GM10847 (cell line): Measurements from ENCODE around the gene PRKCA.

Source experiments
- POLR2A ChIP-seq: IDR thresholded peaks from 2 replicates; pipeline ENCODE4 v1.6.1; 2011; ENCODE audit not compliant: insufficient read length; ENCODE audit errors: extremely low read depth

Gene PRKCA

DNA sequence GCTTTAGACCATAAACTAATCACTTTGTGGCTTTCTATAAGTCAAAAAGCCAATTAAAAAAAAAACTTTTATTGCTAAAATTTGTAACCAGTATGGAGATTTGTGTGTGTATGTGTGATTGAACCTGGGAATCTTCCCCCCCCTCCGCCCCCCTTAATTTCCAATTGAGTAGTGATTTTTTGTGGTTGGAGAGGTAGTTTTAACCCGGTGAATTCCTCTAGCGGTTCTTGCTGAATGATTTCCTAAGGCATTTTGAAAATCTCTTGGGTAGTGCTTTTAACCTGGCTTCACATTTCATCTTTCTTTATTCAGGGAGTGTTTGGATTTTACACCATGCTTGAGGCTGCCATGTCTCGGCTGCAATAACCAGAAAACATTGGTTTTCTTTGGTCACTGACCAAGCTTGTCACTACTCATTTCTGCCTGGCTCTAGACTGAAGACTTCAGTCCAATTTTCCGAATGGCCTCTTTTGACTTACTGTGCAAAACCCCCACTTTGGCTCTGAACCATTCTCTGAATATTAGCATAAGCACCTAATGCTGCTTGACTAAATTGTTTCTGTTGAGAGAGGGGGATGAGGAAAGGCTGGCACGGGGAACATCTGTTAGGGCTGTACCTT lies 35.6 kb downstream of the PRKCA start:
- no peak for TF ChIP-seq POLR2A

DNA sequence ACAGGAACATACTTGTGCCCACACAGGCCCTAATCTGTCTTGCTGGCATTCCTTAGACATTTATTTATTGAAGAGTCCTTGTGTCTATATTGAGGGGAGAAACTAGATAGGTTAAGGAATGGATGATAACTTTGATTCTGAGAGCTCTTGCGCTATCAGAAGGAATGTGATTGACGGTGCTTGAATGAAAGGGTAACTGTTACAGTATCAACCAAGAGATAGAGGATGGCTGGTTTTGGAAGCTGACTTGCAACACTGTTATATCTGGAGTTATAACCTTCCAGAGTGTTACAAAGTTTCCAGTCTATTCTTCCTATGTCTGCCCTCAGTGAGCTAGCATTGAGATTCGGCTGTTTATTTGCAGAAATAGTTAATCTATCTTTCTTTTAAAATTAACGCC lies 36.5 kb downstream of the PRKCA start:
- no peak for TF ChIP-seq POLR2A

DNA sequence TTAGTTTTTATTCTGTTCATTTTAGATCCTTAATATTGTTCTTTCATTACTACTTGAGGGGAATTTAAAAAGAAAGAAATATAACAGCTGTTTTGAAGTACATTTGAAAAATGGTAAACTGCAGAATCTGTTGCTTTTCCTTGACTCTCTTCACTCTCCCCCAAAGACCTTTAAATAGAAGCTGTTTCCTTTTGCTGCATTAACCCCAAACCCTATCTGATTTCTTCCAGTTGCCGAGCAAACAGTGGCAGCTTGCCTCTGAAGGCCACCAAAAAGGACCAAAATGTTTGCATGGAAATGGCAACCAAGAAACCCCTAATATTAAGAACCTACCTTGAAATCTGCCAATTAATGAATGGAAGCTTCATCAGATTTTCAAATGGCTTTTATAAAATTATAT lies 37.1 kb downstream of the PRKCA start:
- TF ChIP-seq POLR2A: no peak

DNA sequence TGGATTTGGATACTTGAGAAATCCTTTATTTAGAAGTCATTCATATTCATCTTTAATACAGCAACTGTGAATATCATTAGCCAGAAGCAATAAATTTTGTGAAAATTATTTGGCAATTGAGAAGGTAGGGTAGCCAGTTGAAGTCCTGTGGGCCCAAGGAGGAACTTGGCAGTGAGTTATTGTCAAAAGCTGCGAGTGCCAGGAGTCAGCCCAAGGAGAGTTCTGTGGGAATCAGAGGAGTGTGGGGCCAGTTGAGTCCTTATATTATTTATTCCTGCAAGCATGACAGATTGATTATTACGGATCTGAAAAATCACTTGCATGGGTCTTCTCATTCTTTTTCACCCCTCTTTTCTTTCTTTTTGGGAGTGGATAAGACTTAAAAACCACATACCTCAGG lies 38.3 kb downstream of the PRKCA start:
- no peak for TF ChIP-seq POLR2A

DNA sequence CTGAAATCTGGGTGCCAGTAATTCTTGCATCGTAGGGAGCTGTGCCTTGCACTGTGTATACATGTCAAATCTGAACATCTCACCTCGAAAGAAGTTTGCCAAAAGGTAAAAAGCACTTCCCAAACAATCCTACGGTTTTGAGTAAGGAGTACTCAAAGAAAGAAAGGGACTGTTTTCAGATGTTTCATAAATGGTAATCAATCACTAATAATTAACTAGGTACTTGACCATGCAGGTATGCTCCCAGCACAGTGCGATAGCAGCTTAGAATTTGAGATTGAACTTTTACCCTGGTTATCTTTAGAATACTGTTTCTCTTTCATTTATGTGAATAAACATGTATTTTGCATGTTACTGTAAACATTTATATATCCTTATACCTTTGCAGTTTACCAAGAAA lies 39.0 kb downstream of the PRKCA start:
- TF ChIP-seq POLR2A: no peak

DNA sequence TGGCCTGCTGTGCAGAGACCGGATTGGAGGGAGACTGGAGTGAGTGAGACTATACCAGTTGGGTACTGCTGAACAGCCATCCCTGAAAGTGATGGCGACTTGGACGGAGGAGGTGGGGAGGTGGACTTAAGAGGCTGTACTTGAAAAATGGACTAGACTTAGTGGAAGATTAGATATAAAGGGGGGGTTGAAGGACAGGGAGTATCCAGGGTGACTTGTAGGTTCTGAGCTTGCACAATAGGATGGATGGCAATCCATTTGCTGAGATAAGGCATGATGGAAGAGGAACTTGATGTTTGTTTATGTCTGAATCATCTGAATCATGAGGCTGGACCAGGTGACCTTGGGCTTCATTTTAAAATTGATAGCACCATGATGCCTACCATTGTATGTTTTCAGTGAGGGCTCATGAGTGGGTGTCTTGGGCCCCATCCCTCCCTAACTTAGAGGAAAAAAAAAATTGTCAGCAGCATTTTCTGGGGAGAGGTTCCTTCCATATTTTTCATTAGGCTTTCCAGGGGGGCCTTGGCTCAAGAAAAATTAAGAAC lies 41.2 kb downstream of the PRKCA start:
- no peak for TF ChIP-seq POLR2A

DNA sequence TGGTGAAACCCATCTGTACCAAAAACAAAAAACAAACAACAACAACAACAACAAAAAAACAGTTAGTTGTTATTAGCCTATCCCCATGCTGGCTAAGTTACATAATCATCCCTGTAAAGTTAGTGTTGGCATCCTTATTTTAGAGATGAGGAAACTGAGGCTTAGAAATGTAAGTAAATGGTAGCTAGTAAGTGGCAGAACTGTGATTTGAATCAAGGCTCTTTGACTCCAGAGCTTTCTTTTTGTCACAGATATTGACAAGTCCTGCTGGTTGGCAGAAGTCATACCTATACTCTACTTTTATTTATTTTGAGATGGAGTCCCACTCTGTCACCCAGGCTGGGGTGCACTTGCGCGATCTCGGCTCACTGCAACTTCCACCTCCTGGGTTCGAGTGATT lies 42.1 kb downstream of the PRKCA start:
- no peak for TF ChIP-seq POLR2A

DNA sequence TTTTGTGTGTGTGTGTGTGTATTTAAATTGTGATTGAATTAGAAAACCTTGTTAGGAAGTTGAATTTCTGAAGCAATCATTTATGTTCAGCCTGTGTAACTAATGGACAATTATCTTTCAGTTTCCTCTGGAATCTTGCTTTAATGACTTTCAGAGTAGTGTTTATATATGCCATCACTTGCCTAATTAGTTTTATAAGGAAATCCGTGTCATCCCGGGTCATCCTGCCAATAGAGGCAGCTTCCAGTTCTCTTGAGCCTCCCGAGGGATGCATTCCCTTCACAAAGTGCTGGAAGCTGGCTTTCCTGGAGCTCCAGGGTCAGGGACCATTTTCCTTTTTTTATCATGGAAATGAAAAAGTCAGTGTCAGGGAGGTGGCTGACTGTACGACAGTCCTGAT lies 42.9 kb downstream of the PRKCA start:
- TF ChIP-seq POLR2A: no peak

DNA sequence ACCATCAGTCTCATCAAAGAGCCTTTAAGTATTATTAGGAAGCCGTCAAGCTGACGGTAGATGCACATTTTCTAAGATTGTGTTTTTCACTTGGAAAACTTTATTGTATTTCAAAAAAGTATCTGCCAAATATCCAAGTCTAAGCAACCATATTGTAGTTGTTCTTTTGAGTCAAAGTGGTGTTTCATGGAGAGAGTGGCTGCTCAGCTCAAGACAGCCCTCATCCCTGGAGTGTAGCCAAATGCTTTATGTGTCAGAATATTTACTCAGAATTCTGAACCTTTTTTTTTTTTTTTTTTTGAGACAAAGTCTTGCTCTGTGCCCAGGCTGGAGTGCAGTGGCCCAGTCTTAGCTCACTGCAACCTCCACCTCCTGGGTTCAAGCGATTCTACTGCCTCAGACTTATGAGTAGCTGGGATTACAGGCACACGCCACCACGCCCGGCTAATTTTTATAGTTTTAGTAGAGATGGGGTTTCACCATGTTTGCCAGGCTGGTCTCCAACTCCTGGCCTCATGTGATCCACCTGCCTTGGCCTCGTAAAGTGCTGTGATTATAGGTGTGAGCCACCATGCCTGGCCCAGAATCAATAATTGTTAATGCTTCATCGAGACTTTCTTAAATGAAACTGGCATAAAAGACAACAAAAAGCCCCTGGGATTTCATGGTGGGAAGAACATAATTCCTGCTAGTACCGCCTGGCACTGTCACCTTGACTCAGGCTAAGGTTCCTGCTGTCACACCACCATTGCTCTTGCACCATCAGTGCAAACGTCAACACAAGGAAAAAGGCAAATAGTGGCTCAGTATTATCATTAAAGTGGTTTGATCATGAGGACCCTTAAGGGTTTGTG lies 45.5 kb downstream of the PRKCA start:
- TF ChIP-seq POLR2A: no peak

DNA sequence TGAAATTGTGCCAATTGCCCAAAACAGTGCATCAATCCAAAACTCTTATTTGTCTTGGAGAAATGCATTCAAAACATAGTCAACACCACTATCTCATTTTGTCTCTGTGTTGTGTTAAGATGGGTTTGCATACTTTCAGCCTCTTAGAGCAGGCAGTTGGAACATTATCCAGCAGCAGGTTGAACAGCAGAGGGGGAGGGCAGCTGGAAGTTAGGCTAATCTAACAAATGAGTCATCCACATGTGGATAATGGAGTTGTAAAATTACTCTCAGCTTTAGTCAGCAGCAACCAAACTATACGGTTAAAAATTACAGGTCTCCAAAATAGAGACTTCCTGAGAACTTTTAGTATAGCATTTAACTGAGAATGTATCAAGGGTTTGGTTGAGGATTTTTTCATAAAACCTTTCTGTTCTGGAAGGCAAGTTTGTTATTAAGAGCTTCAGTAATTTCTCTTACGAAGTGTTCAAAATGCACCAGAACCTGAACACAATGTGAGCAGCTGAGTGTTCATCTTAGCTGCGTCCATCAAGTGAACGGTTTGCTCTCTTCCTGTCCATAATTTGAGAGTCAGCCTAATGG lies 46.3 kb downstream of the PRKCA start:
- no peak for TF ChIP-seq POLR2A

DNA sequence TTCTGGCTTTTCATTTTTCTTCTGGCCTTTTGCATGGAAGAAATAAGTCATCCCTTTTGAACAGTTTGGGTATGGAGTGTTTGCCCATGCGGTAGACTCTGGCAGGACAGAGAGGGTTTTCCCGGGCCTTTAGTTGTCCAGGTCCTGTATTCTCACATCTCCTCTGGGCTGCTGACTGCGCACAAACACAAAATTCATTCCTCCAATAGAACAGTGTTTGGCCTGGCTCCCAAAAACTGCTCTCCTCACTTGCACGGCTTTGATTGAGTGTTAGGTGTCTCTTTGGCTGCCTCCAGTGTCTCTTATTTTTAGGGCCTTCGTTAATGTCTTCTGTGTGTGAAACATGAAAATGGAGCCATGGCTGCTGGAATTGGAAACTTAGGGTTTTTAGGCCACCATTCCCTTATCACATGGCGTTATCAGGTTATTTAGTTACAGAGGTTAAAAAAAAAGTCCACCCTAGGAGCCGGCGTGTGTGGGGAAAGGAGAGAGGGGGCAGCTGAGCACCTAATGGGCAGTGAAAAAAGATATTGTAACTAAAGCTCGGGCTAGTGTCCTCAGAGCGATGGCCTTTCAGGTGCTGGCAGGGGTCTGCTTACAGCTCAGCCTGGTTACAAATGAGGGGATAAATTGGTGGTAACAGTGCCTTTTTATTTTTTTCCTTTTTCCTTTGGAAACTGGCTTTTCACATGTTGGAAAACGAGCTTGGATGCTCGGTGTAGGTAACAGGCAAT lies 47.3 kb downstream of the PRKCA start:
- TF ChIP-seq POLR2A: no peak

DNA sequence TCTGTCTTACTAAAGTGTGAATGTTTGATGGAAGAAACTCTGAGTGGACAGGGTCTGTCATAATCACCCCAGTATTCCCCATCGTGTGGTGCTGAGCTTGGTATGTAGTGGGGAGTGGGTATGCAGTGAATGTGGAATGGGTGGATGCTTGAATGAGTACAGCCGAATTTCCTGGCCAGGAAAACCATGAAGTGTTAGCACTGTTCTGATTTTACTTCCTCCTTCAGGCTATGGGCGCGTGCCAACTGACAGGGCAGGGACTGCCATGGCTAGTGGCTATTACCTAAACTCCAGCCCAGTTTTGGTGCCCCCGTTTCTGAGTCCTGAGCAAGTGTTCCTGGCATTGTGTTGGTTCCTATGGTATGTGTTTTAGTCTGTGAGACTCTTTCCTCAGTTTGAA lies 48.6 kb downstream of the PRKCA start:
- no peak for TF ChIP-seq POLR2A

DNA sequence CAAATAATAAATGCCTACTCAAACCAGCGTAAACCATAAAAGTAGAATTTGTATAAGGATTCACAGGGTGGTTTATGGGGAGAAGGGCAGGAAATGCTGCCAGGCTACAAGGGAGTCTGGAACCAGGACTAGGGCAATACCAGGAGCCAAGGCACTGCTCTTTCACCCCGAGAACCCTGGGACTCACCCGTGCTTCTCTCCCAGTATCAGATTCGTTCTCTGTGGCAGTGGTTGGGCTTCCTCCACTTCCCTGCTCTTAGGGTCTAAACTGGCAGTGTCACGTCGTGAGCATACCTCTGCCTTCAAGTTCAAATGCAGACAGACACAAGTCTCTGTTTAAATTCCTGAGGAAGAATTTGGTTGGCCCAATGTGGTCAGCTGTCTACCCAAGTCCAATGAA lies 49.3 kb downstream of the PRKCA start:
- no peak for TF ChIP-seq POLR2A

DNA sequence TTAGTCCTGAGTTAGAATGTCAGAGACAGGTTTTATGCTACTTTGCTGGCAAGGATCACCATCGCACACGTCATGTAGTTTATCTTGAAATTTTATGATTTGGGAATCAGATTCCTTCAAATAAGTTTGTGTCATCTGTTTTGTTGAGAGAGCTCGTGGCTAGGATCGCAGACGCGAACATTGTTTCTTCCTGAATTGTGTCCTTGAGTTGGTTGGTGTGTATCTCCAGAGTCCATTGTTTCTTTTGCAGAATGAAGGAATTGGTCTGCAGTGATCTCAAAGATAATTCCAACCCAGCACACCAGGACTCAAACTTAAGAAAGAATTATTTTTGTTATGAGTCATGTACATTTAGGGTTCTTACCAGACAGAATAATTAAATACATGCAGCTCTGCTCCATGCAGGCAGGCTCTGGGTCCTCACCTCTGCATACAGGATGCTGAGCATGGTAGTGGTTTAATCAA lies 51.6 kb downstream of the PRKCA start:
- TF ChIP-seq POLR2A: no peak

DNA sequence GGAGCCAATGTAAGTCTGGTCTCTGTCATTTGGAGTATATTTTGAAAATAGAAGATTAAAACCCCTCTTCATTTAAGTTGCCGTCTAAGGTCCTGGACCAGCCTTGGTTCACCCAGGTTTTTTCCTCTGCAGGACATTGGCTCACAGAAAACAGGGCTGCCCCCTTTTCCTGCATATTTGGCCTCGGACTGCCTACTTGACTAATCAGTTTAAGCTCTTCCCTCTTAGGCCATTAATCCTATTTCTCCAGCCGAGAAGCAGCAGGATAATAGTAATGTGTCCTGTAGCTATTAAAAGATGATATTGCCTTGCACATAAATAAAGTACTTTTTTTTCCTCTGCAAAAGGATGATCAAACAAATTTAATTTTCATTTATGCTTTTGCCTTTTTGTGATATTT lies 52.1 kb downstream of the PRKCA start:
- no peak for TF ChIP-seq POLR2A

DNA sequence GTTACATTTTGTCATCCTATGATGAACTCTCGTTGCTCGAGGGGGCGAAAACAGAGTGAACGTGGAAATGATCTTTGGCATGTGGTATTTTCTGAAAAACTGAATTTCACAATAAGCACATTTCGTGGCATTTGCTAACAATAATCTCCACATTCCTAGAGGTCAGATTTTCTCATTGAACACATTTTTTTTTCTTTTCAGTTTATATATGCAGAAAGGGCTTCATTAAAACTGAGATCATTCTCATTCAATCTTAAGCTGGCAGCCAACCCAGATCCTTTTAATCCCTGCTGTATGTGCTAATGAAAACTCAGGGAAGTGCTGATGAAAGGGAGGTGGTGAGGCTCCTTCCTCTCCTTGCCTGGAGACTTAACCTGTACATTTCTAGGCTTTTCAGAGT lies 52.6 kb downstream of the PRKCA start:
- no peak for TF ChIP-seq POLR2A

DNA sequence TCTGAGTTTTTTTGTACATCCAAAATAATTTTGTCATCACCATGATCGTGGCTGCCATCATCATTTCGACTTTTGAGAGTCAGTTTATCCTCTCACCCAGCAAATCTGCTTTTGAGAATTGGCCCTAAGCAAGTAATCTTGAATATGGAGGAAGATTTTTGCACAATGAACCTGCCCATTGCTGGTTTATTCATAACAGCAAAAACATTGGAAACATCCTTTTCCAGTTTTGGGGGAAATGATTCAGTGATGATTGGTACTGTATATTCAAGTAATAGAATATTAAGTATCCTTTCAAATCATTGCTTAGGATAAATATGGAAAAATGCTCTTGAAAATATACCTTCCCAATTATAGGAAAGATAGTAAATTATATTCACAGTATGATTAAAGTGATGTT lies 53.1 kb downstream of the PRKCA start:
- TF ChIP-seq POLR2A: no peak
